ENCODE data around the gene SURF2. TPM values are rescaled to one million over a fixed set of nuclear protein-coding genes. Genes with fewer than 3 reads are reported as not detected.
"Not testable (repeated sequence)": the region's sequence is repeated elsewhere in the genome, so short reads cannot be mapped to it uniquely, and the experiment has no call there.

The SURF2 gene
- polyA plus RNA-seq, 3 donors, result 17.5 to 24.7 (median 17.6) TPM

GRCh38 chr9:133375116-133375723 is 18.9 kb downstream of the SURF2 start:
- H3K9ac ChIP-seq (ENCODE audit: insufficient read depth, low read length, poor library complexity, severe bottlenecking), result peak overlapping the region; percentile 96
- H3K36me3 ChIP-seq (replicated peaks in 1 of 2; ENCODE audit: control insufficient read depth in 1 of 2, insufficient read depth in 2 of 2, low read length in 2 of 2), result peaks cover 14 to 23% of the 10 kb centered on the region in 2 donors
- Mint-ChIP-seq H3K9me3 (no peaks in the 10 kb centered on the region), H3K4me1 (peaks cover 59% of the 10 kb centered on the region), H3K27me3 (ENCODE audit: low read depth in 3 of 3) (peaks cover 0 to 5% (median 3%) of the 10 kb centered on the region in 3 donors), H3K4me3 (peak overlapping the region; percentile 94 to 97), H3K27ac (peak overlapping the region; percentile 89 to 96 (median 94)), H3K36me3 (peaks cover 16 to 29% of the 10 kb centered on the region in 2 donors)
- peak overlapping the region; percentile 71 to 83 for H3K27ac ChIP-seq (ENCODE audit: low read depth in 1 of 2, low read length in 2 of 2)
- peak overlapping the region; percentile 98 for H2AFZ ChIP-seq (ENCODE audit: insufficient read depth, low read depth, low read length, poor library complexity, severe bottlenecking)
- H3K4me2 ChIP-seq (replicated peaks; ENCODE audit: extremely low read depth, low read length, poor library complexity, severe bottlenecking), result peak overlapping the region; percentile 85
- peaks cover 21 to 56% of the 10 kb centered on the region in 2 donors for H3K4me1 ChIP-seq (ENCODE audit: control insufficient read depth in 1 of 2, insufficient read depth in 2 of 2, low read length in 2 of 2)
- DNase-seq, result peak in 2 of 3 donors; percentile 17 to 25
- TF ChIP-seq CTCF (IDR thresholded peaks at IDR 0.05), result no peak
- no peaks in the 10 kb centered on the region for H3K27me3 ChIP-seq (ENCODE audit: control insufficient read depth in 2 of 2, insufficient read depth in 2 of 2, low read length in 2 of 2)
- peaks cover 52% of the 10 kb centered on the region for H4K20me1 ChIP-seq (ENCODE audit: insufficient read depth, low read length)
- 0% methylated on average over 37 of the region's 39 CpGs for WGBS (ENCODE audit: insufficient coverage)
- H3K4me3 ChIP-seq (replicated peaks in 1 of 3; ENCODE audit: low read depth in 2 of 3, low read length in 3 of 3), result peak overlapping the region; percentile 65 to 95 (median 86)
- intact Hi-C loops (cut with micrococcal nuclease), result loop anchor here (2.0 to 10.0 kb wide), 2 partner anchors 18 to 340 kb away; partner anchors contain the start of genes GTF3C5 (in 1 of the 2), SURF1 (in 1 of the 2) and SURF2 (in 1 of the 2)
- peaks cover 56% of the 10 kb centered on the region for H3K79me2 ChIP-seq (ENCODE audit: insufficient read depth, low read length)
- H3K9me3 ChIP-seq (replicated peaks in 1 of 2; ENCODE audit: control insufficient read depth in 1 of 2, insufficient read depth in 1 of 2, low read length in 2 of 2), result no peaks in the 10 kb centered on the region

- H3K79me2 ChIP-seq (ENCODE audit: insufficient read depth, low read length), result peaks cover 48% of the 10 kb centered on the region
- H3K36me3 Mint-ChIP-seq, result peaks cover 10 to 22% of the 10 kb centered on the region in 2 donors
- peaks cover 21 to 56% of the 10 kb centered on the region in 2 donors for H3K4me1 ChIP-seq (ENCODE audit: control insufficient read depth in 1 of 2, insufficient read depth in 2 of 2, low read length in 2 of 2)
- peak; percentile 89 to 93 (median 90) for DNase-seq
- H4K20me1 ChIP-seq (ENCODE audit: insufficient read depth, low read length), result peaks cover 44% of the 10 kb centered on the region
- no peak for TF ChIP-seq CTCF (IDR thresholded peaks at IDR 0.05)
- peak within 1 kb of the TSS; percentile 96 for H3K9ac ChIP-seq (ENCODE audit: insufficient read depth, low read length, poor library complexity, severe bottlenecking)
- peak within 1 kb of the TSS; percentile 85 for H3K4me2 ChIP-seq (replicated peaks; ENCODE audit: extremely low read depth, low read length, poor library complexity, severe bottlenecking)
- peak within 1 kb of the TSS; percentile 94 to 97 for H3K4me3 Mint-ChIP-seq
- peaks cover 8 to 16% of the 10 kb centered on the region in 2 donors for H3K36me3 ChIP-seq (replicated peaks in 1 of 2; ENCODE audit: control insufficient read depth in 1 of 2, insufficient read depth in 2 of 2, low read length in 2 of 2)
- peak within 1 kb of the TSS; percentile 65 to 95 (median 86) for H3K4me3 ChIP-seq (replicated peaks in 1 of 3; ENCODE audit: low read depth in 2 of 3, low read length in 3 of 3)
- peaks cover 0 to 5% (median 3%) of the 10 kb centered on the region in 3 donors for H3K27me3 Mint-ChIP-seq (ENCODE audit: low read depth in 3 of 3)
- peak within 1 kb of the TSS; percentile 71 to 83 for H3K27ac ChIP-seq (ENCODE audit: low read depth in 1 of 2, low read length in 2 of 2)
- no peaks in the 10 kb centered on the region for H3K27me3 ChIP-seq (ENCODE audit: control insufficient read depth in 2 of 2, insufficient read depth in 2 of 2, low read length in 2 of 2)
- peaks cover 54% of the 10 kb centered on the region for H3K4me1 Mint-ChIP-seq
- WGBS (ENCODE audit: insufficient coverage), result under 1% methylated on average over 120 of the region's 120 CpGs
- H3K9me3 ChIP-seq (replicated peaks in 1 of 2; ENCODE audit: control insufficient read depth in 1 of 2, insufficient read depth in 1 of 2, low read length in 2 of 2), result no peaks in the 10 kb centered on the region
- intact Hi-C loops (cut with micrococcal nuclease), result loop anchor here (1.0 to 10.0 kb wide), 4 partner anchors 19 to 341 kb away; partner anchors contain the start of genes GTF3C5 (in 1 of the 2), MED22 (in 1 of the 2), RPL7A (in 1 of the 2) and SURF1 (in 1 of the 2)
- peak within 1 kb of the TSS; percentile 98 for H2AFZ ChIP-seq (ENCODE audit: insufficient read depth, low read depth, low read length, poor library complexity, severe bottlenecking)
- peak within 1 kb of the TSS; percentile 89 to 96 (median 94) for H3K27ac Mint-ChIP-seq
- H3K9me3 Mint-ChIP-seq, result no peaks in the 10 kb centered on the region
Observed at GRCh38 chr9:133375724-133376654, 19.6 kb downstream of the SURF2 start, which contains the start of the genes STKLD1 and SURF4. TSS of gene STKLD1 (plus strand) at chr9:133376366. CDS start at chr9:133376474, 108 bp downstream. TSS of gene SURF4 (minus strand) at chr9:133376060. CDS start at chr9:133375969, 91 bp downstream.

- H3K27ac Mint-ChIP-seq; H2AFZ ChIP-seq (ENCODE audit: insufficient read depth, low read depth, low read length, poor library complexity, severe bottlenecking); H3K9me3 Mint-ChIP-seq; H3K4me3 ChIP-seq (replicated peaks in 1 of 3; ENCODE audit: low read depth in 2 of 3, low read length in 3 of 3); H3K27ac ChIP-seq (ENCODE audit: low read depth in 1 of 2, low read length in 2 of 2); H3K27me3 Mint-ChIP-seq (ENCODE audit: low read depth in 3 of 3); H3K4me2 ChIP-seq (replicated peaks; ENCODE audit: extremely low read depth, low read length, poor library complexity, severe bottlenecking); DNase-seq; H3K4me3 Mint-ChIP-seq; H3K9me3 ChIP-seq (replicated peaks in 1 of 2; ENCODE audit: control insufficient read depth in 1 of 2, insufficient read depth in 1 of 2, low read length in 2 of 2); H3K27me3 ChIP-seq (ENCODE audit: control insufficient read depth in 2 of 2, insufficient read depth in 2 of 2, low read length in 2 of 2); H3K9ac ChIP-seq (ENCODE audit: insufficient read depth, low read length, poor library complexity, severe bottlenecking): not testable (repeated sequence)
- Histone ChIP-seq H3K79me2 (ENCODE audit: insufficient read depth, low read length) (peaks cover 35% of the 10 kb centered on the region), H3K36me3 (replicated peaks in 1 of 2; ENCODE audit: control insufficient read depth in 1 of 2, insufficient read depth in 2 of 2, low read length in 2 of 2) (peaks cover 4 to 11% of the 10 kb centered on the region in 2 donors), H4K20me1 (ENCODE audit: insufficient read depth, low read length) (peaks cover 31% of the 10 kb centered on the region), H3K4me1 (ENCODE audit: control insufficient read depth in 1 of 2, insufficient read depth in 2 of 2, low read length in 2 of 2) (peaks cover 21 to 44% of the 10 kb centered on the region in 2 donors)
- 95% methylated on average over 11 of the region's 14 CpGs for WGBS (ENCODE audit: insufficient coverage)
- intact Hi-C loops (cut with micrococcal nuclease), result loop anchor here (2.0 to 10.0 kb wide), 2 partner anchors 40 to 342 kb away; partner anchors contain the start of genes GTF3C5 (in 1 of the 2) and SURF6 (in 1 of the 2)
- Mint-ChIP-seq H3K36me3 (peaks cover 3 to 14% of the 10 kb centered on the region in 2 donors), H3K4me1 (peaks cover 41% of the 10 kb centered on the region)
Observed at GRCh38 chr9:133377280-133377679, 20.9 kb downstream of the SURF2 start.
